ENCODE data around the gene PRR11.

The PRR11 gene

GRCh38 chr17:59155439-59156177 lies at the start of gene PRR11:
Gene PRR11 (plus strand): TSS chr17:59155746. CDS start chr17:59169753, 14,007 bp downstream.
- no peaks in the 10 kb centered on the region for H3K27me3 ChIP-seq (ENCODE audit: insufficient read depth, low read length, poor library complexity)
- peaks cover 18% of the 10 kb centered on the region; the same call in 1 of the 2 replicates for H4K20me1 ChIP-seq (ENCODE audit: insufficient read depth, low read length)
- H3K9me3 ChIP-seq (ENCODE audit: insufficient read depth, low read length, severe bottlenecking), result no peaks in the 10 kb centered on the region
- peaks cover 17% of the 10 kb centered on the region for H3K36me3 ChIP-seq (ENCODE audit: insufficient read depth, low read length)
- H3K4me1 ChIP-seq (ENCODE audit: insufficient read depth, low read length), result peaks cover 74% of the 10 kb centered on the region
- no peak for TF ChIP-seq EZH2 (IDR thresholded peaks at IDR 0.05; ENCODE audit: borderline replicate concordance, low read depth, low read length, severe bottlenecking)
- TF ChIP-seq CTCF (IDR thresholded peaks at IDR 0.05; ENCODE audit: borderline replicate concordance, extremely low read depth, low read length, poor library complexity, severe bottlenecking), result no peak
- peak within 1 kb of the TSS; percentile 75 for H2AFZ ChIP-seq (ENCODE audit: low read depth, low read length)
- H3K27ac ChIP-seq (ENCODE audit: low read length), result peak within 1 kb of the TSS; percentile 96
- DNase-seq (peak; percentile 98), ATAC-seq (ENCODE audit: insufficient read depth, low read depth) (peak; percentile 89)
- H3K4me2 ChIP-seq (ENCODE audit: insufficient read depth, low read length), result peak within 1 kb of the TSS; percentile 75
- H3K9ac ChIP-seq (ENCODE audit: low read depth, low read length), result peak within 1 kb of the TSS; percentile 89
- H3K4me3 ChIP-seq (ENCODE audit: low read depth in 1 of 2, low read length in 2 of 2), result peak within 1 kb of the TSS; percentile 70
- peaks cover 94% of the 10 kb centered on the region for H3K79me2 ChIP-seq (ENCODE audit: insufficient read depth, low read length)

GRCh38 chr17:59105852-59106462 lies 49.6 kb upstream of the PRR11 start:
- ATAC-seq (ENCODE audit: insufficient read depth, low read depth), result peak; percentile 49
- H4K20me1 ChIP-seq (ENCODE audit: insufficient read depth, low read length), result peaks cover 20% of the 10 kb centered on the region; the same call in 1 of the 2 replicates
- TF ChIP-seq EZH2 (IDR thresholded peaks at IDR 0.05; ENCODE audit: borderline replicate concordance, low read depth, low read length, severe bottlenecking) (no peak), CTCF (IDR thresholded peaks at IDR 0.05; ENCODE audit: borderline replicate concordance, extremely low read depth, low read length, poor library complexity, severe bottlenecking) (no peak)
- peak overlapping the region; percentile 69 for H3K4me2 ChIP-seq (ENCODE audit: insufficient read depth, low read length)
- H3K4me3 ChIP-seq (ENCODE audit: low read depth in 1 of 2, low read length in 2 of 2), result peak overlapping the region; percentile 56 to 83
- DNase-seq, result peak; percentile 80
- peak overlapping the region; percentile 79 for H2AFZ ChIP-seq (ENCODE audit: low read depth, low read length)
- no peaks in the 10 kb centered on the region for H3K27me3 ChIP-seq (ENCODE audit: insufficient read depth, low read length, poor library complexity)
- peaks cover 66% of the 10 kb centered on the region for H3K4me1 ChIP-seq (ENCODE audit: insufficient read depth, low read length)
- H3K9me3 ChIP-seq (ENCODE audit: insufficient read depth, low read length, severe bottlenecking), result no peaks in the 10 kb centered on the region
- peaks cover 25% of the 10 kb centered on the region for H3K36me3 ChIP-seq (ENCODE audit: insufficient read depth, low read length)
- peak overlapping the region; percentile 83 for H3K27ac ChIP-seq (ENCODE audit: low read length)
- H3K79me2 ChIP-seq (ENCODE audit: insufficient read depth, low read length), result peaks cover 88% of the 10 kb centered on the region
- H3K9ac ChIP-seq (ENCODE audit: low read depth, low read length), result peak overlapping the region; percentile 81

- TF ChIP-seq EZH2 (IDR thresholded peaks at IDR 0.05; ENCODE audit: borderline replicate concordance, low read depth, low read length, severe bottlenecking) (no peak), CTCF (IDR thresholded peaks at IDR 0.05; ENCODE audit: borderline replicate concordance, extremely low read depth, low read length, poor library complexity, severe bottlenecking) (peak; percentile 31)
- no peaks in the 10 kb centered on the region for H3K27me3 ChIP-seq (ENCODE audit: insufficient read depth, low read length, poor library complexity)
- peak within 1 kb of the TSS; percentile 81 for H3K9ac ChIP-seq (ENCODE audit: low read depth, low read length)
- peak; percentile 99 for DNase-seq
- H3K79me2 ChIP-seq (ENCODE audit: insufficient read depth, low read length), result peaks cover 89% of the 10 kb centered on the region
- peaks cover 72% of the 10 kb centered on the region for H3K4me1 ChIP-seq (ENCODE audit: insufficient read depth, low read length)
- H3K4me3 ChIP-seq (ENCODE audit: low read depth in 1 of 2, low read length in 2 of 2), result peak within 1 kb of the TSS; percentile 57 to 83
- H4K20me1 ChIP-seq (ENCODE audit: insufficient read depth, low read length), result peaks cover 22% of the 10 kb centered on the region; the same call in 1 of the 2 replicates
- peaks cover 28% of the 10 kb centered on the region for H3K36me3 ChIP-seq (ENCODE audit: insufficient read depth, low read length)
- H3K9me3 ChIP-seq (ENCODE audit: insufficient read depth, low read length, severe bottlenecking), result no peaks in the 10 kb centered on the region
- peak within 1 kb of the TSS; percentile 82 for H3K4me2 ChIP-seq (ENCODE audit: insufficient read depth, low read length)
- ATAC-seq (ENCODE audit: insufficient read depth, low read depth), result peak; percentile 95
- H3K27ac ChIP-seq (ENCODE audit: low read length), result peak within 1 kb of the TSS; percentile 93
- H2AFZ ChIP-seq (ENCODE audit: low read depth, low read length), result peak within 1 kb of the TSS; percentile 96
Observed at GRCh38 chr17:59106463-59107305, 48.9 kb upstream of the PRR11 start, which contains the start of gene TRIM37. Gene TRIM37 (minus strand): TSS chr17:59106880. CDS start chr17:59106461, 419 bp downstream.

All from DND-41 (cell line).